PC-9 (cell line): ENCODE results near the gene NAT16. TPM values are rescaled to one million over a fixed set of nuclear protein-coding genes. Genes with fewer than 3 reads are reported as not detected.

Experiments used
- BruUV-seq: library from RNA; stranded (reverse); fragments of 400-500 nt; replicated peaks from 2 replicates; lab custom pipeline; 2021; lab: Mats Ljungman, UMichigan
- CTCF ChIA-PET: fragments of 300-600 bp; sonication (Branson Sonifier 250); formaldehyde crosslinking; loops from one replicate; lab custom pipeline; 2022; ENCODE audit warnings: antibody characterized with exemption; lab: Charles Lee
- POLR2A ChIA-PET: fragments of 300-600 bp; sonication (Branson Sonifier 250); formaldehyde crosslinking; loops from one replicate; lab custom pipeline; 2022; ENCODE audit warnings: antibody characterized with exemption; ENCODE audit not compliant: unreplicated experiment; lab: Charles Lee
- DNase-seq, 2 experiments: peaks; one replicate each; pipeline versions ENCODE4 v3.0.0 to v3.0.0-alpha.2; 2015 to 2022; ENCODE audit warnings: mixed read lengths in 1 of 2
- H2AFZ ChIP-seq: fragments of 200-600 bp; sonication (generic); 2 replicates; pipeline ENCODE4 v1.8.1; 2017; ENCODE audit warnings: antibody characterized with exemption
- H3F3A ChIP-seq: fragments of 200-600 bp; sonication (generic); 2 replicates; pipeline ENCODE4 v1.8.1; 2017; ENCODE audit warnings: antibody characterized with exemption, mild to moderate bottlenecking, low read depth; ENCODE audit not compliant: insufficient read depth
- H3K27ac ChIP-seq: fragments of 200-600 bp; sonication (generic); 2 replicates; pipeline ENCODE4 v1.6.1; 2016; ENCODE audit warnings: mixed run types
- H3K27me3 ChIP-seq: fragments of 200-600 bp; sonication (generic); 2 replicates; pipeline ENCODE4 v1.6.1; 2016; ENCODE audit warnings: low read depth, mixed run types; ENCODE audit not compliant: insufficient read depth
- H3K36me3 ChIP-seq: fragments of 200-600 bp; sonication (generic); 2 replicates; pipeline ENCODE4 v1.6.1; 2016; ENCODE audit warnings: low read depth, mixed run types
- H3K4me1 ChIP-seq: fragments of 200-600 bp; sonication (generic); replicated peaks from 2 replicates; pipeline ENCODE4 v1.6.1; 2016; ENCODE audit warnings: mixed run types; ENCODE audit not compliant: insufficient read depth
- H3K4me2 ChIP-seq: fragments of 200-600 bp; sonication (generic); 2 replicates; pipeline ENCODE4 v1.6.1; 2017; ENCODE audit warnings: mixed run types
- H3K4me3 ChIP-seq: fragments of 200-600 bp; sonication (generic); 2 replicates; pipeline ENCODE4 v1.6.1; 2016; ENCODE audit warnings: mixed run types
- H3K79me2 ChIP-seq: fragments of 200-600 bp; sonication (generic); 2 replicates; pipeline ENCODE4 v1.6.1; 2017; ENCODE audit warnings: low read depth, mixed run types
- H3K9me2 ChIP-seq: fragments of 200-600 bp; sonication (generic); 2 replicates; pipeline ENCODE4 v1.8.1; 2017; ENCODE audit warnings: mild to moderate bottlenecking; ENCODE audit not compliant: insufficient read depth
- H3K9me3 ChIP-seq: fragments of 200-600 bp; sonication (generic); 2 replicates; pipeline ENCODE4 v1.8.1; 2016; ENCODE audit warnings: low read depth; ENCODE audit not compliant: insufficient read depth
- H4K20me1 ChIP-seq: fragments of 200-600 bp; sonication (generic); 2 replicates; pipeline ENCODE4 v1.8.1; 2017; ENCODE audit not compliant: insufficient read depth
- EZH2 ChIP-seq: fragments of 200-600 bp; sonication (generic); IDR thresholded peaks from 2 replicates; pipeline ENCODE4 v1.8.0; 2017; ENCODE audit warnings: antibody characterized with exemption, low read depth
- intact Hi-C: fragments of 100-400 bp; cut with micrococcal nuclease; formaldehyde crosslinking; loops from one replicate; pipeline ENCODE4 v1.10.0; 2022; ENCODE audit not compliant: unreplicated experiment
- total RNA-seq: library from RNA; stranded (reverse); gene quantifications from 2 replicates; pipeline ENCODE4 v1.2.3, GENCODE V29; 2021
- TF ChIP-seq, protein P1 (sequence below): fragments of 200-600 bp; sonication (generic); conservative IDR thresholded peaks from 2 replicates; pipeline ENCODE4 v1.6.1; 2017; ENCODE audit warnings: mixed run types, antibody characterized with exemption, mild to moderate bottlenecking, moderate library complexity

NAT16 gene
- total RNA-seq, 1 experiment from 2014 or later: not detected

DNA sequence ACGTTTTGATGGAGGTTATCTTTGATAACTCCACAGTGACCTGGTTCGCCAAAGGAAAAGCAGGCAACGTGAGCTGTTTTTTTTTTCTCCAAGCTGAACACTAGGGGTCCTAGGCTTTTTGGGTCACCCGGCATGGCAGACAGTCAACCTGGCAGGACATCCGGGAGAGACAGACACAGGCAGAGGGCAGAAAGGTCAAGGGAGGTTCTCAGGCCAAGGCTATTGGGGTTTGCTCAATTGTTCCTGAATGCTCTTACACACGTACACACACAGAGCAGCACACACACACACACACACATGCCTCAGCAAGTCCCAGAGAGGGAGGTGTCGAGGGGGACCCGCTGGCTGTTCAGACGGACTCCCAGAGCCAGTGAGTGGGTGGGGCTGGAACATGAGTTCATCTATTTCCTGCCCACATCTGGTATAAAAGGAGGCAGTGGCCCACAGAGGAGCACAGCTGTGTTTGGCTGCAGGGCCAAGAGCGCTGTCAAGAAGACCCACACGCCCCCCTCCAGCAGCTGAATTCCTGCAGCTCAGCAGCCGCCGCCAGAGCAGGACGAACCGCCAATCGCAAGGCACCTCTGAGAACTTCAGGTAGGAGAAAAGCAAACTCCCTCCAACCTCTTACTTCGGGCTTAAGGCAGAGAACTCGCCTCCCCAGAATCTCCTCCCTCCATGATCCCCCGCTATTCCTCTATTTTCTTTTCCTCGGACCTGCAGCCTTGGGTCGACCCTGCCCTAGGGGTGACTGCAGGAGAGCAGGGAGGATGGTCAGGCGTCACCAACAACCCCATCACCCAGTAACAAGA, 53.2 kb downstream of the NAT16 start, which contains the start of gene SERPINE1:
Gene SERPINE1, plus strand, starts transcription at position 454 of the 809 bp plus-strand sequence. CDS start 1,290 bp downstream, outside the sequence.
- peaks cover 63% of the 10 kb centered on the region for H3F3A ChIP-seq
- peaks cover 15% of the 10 kb centered on the region; the same call in 1 of the 2 replicates for H3K79me2 ChIP-seq
- H3K4me1 ChIP-seq: peaks cover 71% of the 10 kb centered on the region
- DNase-seq: peak; percentile 51 to 92
- no peaks in the 10 kb centered on the region for H3K9me2 ChIP-seq
- peak within 1 kb of the TSS; percentile 92 for H3K4me2 ChIP-seq
- H4K20me1 ChIP-seq: no peaks in the 10 kb centered on the region
- CTCF ChIA-PET: interaction anchor here (0.6 to 1.9 kb wide), 5 partner anchors 10 to 32 kb away, joined by 4 to 17 read pairs (median 5); no protein-coding TSS in a partner anchor
- H3K27me3 ChIP-seq: no peaks in the 10 kb centered on the region
- no peaks in the 10 kb centered on the region for H3K36me3 ChIP-seq
- H3K4me3 ChIP-seq: peak within 1 kb of the TSS; percentile 45; the same call in 1 of the 2 replicates
- TF ChIP-seq, protein P1, sequence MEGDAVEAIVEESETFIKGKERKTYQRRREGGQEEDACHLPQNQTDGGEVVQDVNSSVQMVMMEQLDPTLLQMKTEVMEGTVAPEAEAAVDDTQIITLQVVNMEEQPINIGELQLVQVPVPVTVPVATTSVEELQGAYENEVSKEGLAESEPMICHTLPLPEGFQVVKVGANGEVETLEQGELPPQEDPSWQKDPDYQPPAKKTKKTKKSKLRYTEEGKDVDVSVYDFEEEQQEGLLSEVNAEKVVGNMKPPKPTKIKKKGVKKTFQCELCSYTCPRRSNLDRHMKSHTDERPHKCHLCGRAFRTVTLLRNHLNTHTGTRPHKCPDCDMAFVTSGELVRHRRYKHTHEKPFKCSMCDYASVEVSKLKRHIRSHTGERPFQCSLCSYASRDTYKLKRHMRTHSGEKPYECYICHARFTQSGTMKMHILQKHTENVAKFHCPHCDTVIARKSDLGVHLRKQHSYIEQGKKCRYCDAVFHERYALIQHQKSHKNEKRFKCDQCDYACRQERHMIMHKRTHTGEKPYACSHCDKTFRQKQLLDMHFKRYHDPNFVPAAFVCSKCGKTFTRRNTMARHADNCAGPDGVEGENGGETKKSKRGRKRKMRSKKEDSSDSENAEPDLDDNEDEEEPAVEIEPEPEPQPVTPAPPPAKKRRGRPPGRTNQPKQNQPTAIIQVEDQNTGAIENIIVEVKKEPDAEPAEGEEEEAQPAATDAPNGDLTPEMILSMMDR: peak; percentile 15; the same call in 1 of the 2 replicates
- TF ChIP-seq EZH2: no peak
- H3K27ac ChIP-seq: peak within 1 kb of the TSS; percentile 99
- intact Hi-C loops: loop anchor here (1.0 kb wide), 3 partner anchors 9 to 42 kb away; partner anchors contain the start of gene TRIM56
- H2AFZ ChIP-seq: peak within 1 kb of the TSS; percentile 62; the same call in 1 of the 2 replicates
- no peaks in the 10 kb centered on the region for H3K9me3 ChIP-seq
- POLR2A ChIA-PET: interaction anchor here (0.6 to 1.9 kb wide), 13 partner anchors 9 to 274 kb away, joined by 3 to 22 read pairs (median 4); partner anchors contain the start of gene ZNHIT1
- BruUV-seq: no TSS peak

DNA sequence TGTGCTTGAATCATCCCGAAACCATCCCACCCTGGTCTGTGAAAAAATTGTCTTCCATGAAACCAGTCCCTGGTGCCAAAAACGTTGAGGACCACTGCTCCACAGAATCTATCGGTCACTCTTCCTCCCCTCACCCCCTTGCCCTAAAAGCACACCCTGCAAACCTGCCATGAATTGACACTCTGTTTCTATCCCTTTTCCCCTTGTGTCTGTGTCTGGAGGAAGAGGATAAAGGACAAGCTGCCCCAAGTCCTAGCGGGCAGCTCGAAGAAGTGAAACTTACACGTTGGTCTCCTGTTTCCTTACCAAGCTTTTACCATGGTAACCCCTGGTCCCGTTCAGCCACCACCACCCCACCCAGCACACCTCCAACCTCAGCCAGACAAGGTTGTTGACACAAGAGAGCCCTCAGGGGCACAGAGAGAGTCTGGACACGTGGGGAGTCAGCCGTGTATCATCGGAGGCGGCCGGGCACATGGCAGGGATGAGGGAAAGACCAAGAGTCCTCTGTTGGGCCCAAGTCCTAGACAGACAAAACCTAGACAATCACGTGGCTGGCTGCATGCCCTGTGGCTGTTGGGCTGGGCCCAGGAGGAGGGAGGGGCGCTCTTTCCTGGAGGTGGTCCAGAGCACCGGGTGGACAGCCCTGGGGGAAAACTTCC, 54.0 kb downstream of the NAT16 start:
- H3K4me1 ChIP-seq: peaks cover 78% of the 10 kb centered on the region
- peak; percentile 88 to 94 for DNase-seq

More for the DNA sequence above, 54.0 kb downstream of the NAT16 start:
- intact Hi-C loops: loop anchor here (1.0 kb wide), 3 partner anchors 8 to 41 kb away; partner anchors contain the start of gene TRIM56
- H3K9me3 ChIP-seq: no peaks in the 10 kb centered on the region
- H3K27ac ChIP-seq: peak overlapping the region; percentile 99
- BruUV-seq: no TSS peak
- H3K4me3 ChIP-seq: no peak overlapping the region
- H3K79me2 ChIP-seq: peaks cover 15% of the 10 kb centered on the region; the same call in 1 of the 2 replicates
- H4K20me1 ChIP-seq: no peaks in the 10 kb centered on the region
- H3K27me3 ChIP-seq: no peaks in the 10 kb centered on the region
- peaks cover 70% of the 10 kb centered on the region for H3F3A ChIP-seq
- no peaks in the 10 kb centered on the region for H3K9me2 ChIP-seq
- ChIA-PET CTCF (interaction anchor here (0.6 to 1.9 kb wide), 5 partner anchors 10 to 31 kb away, joined by 4 to 17 read pairs (median 5); no protein-coding TSS in a partner anchor), POLR2A (interaction anchor here (0.6 to 1.9 kb wide), 12 partner anchors 9 to 273 kb away, joined by 3 to 22 read pairs (median 4); no protein-coding TSS in a partner anchor)
- TF ChIP-seq, protein P1: no peak; the same call in 1 of the 2 replicates
- no peak for TF ChIP-seq EZH2
- peak overlapping the region; percentile 62; the same call in 1 of the 2 replicates for H2AFZ ChIP-seq
- no peaks in the 10 kb centered on the region for H3K36me3 ChIP-seq
- H3K4me2 ChIP-seq: peak overlapping the region; percentile 92
